Measurements from ENCODE around the gene PTK6.
"Not testable (repeated sequence)": the region's sequence is repeated elsewhere in the genome, so short reads cannot be mapped to it uniquely, and the experiment has no call there.

PTK6 gene

GRCh38 chr20:63519668-63520503 lies 17.3 kb downstream of the PTK6 start:
- no peak for DNase-seq (ENCODE audit: low read depth, low spot score)
- H3K4me3 ChIP-seq (ENCODE audit: low read length): peak overlapping the region; percentile 71

- H3K4me3 ChIP-seq (ENCODE audit: low read length): peak overlapping the region; percentile 71
- no peak for DNase-seq (ENCODE audit: low read depth, low spot score)
Measured at GRCh38 chr20:63518946-63519667, 18.1 kb downstream of the PTK6 start.

GRCh38 chr20:63518351-63518861 lies 18.8 kb downstream of the PTK6 start:
- no peak overlapping the region for H3K4me3 ChIP-seq (ENCODE audit: low read length)
- no peak for DNase-seq (ENCODE audit: low read depth, low spot score)

- DNase-seq (ENCODE audit: low read depth, low spot score): no peak
- H3K4me3 ChIP-seq (ENCODE audit: low read length): no peak overlapping the region
Measured at GRCh38 chr20:63517376-63518309, 19.5 kb downstream of the PTK6 start.

GRCh38 chr20:63514520-63514919 lies 22.7 kb downstream of the PTK6 start:
- DNase-seq (ENCODE audit: low read depth, low spot score); H3K4me3 ChIP-seq (ENCODE audit: low read length): not testable (repeated sequence)

GRCh38 chr20:63513207-63513606 lies 24.0 kb downstream of the PTK6 start:
- H3K4me3 ChIP-seq (ENCODE audit: low read length): no peak overlapping the region
- no peak for DNase-seq (ENCODE audit: low read depth, low spot score)

- no peak overlapping the region for H3K4me3 ChIP-seq (ENCODE audit: low read length)
- no peak for DNase-seq (ENCODE audit: low read depth, low spot score)
Measured at GRCh38 chr20:63509088-63509564, 28.1 kb downstream of the PTK6 start.

- H3K4me3 ChIP-seq (ENCODE audit: low read length): no peak overlapping the region
- DNase-seq (ENCODE audit: low read depth, low spot score): no peak
Measured at GRCh38 chr20:63508072-63508768, 29.0 kb downstream of the PTK6 start.

- no peak for DNase-seq (ENCODE audit: low read depth, low spot score)
- no peak overlapping the region for H3K4me3 ChIP-seq (ENCODE audit: low read length)
Measured at GRCh38 chr20:63507083-63507743, 30.0 kb downstream of the PTK6 start.

GRCh38 chr20:63505723-63506122 lies 31.5 kb downstream of the PTK6 start:
- no peak for DNase-seq (ENCODE audit: low read depth, low spot score)

GRCh38 chr20:63505281-63505680 lies 31.9 kb downstream of the PTK6 start:
- DNase-seq (ENCODE audit: low read depth, low spot score): no peak
- no peak overlapping the region for H3K4me3 ChIP-seq (ENCODE audit: low read length)

More at GRCh38 chr20:63505723-63506122, 31.5 kb downstream of the PTK6 start:
- H3K4me3 ChIP-seq (ENCODE audit: low read length): no peak overlapping the region

GRCh38 chr20:63504642-63505041 lies 32.5 kb downstream of the PTK6 start:
- no peak for DNase-seq (ENCODE audit: low read depth, low spot score)
- H3K4me3 ChIP-seq (ENCODE audit: low read length): no peak overlapping the region

GRCh38 chr20:63503524-63503923 lies 33.7 kb downstream of the PTK6 start:
- no peak overlapping the region for H3K4me3 ChIP-seq (ENCODE audit: low read length)
- no peak for DNase-seq (ENCODE audit: low read depth, low spot score)

- no peak for DNase-seq (ENCODE audit: low read depth, low spot score)
- H3K4me3 ChIP-seq (ENCODE audit: low read length): no peak overlapping the region
Measured at GRCh38 chr20:63502671-63503172, 34.5 kb downstream of the PTK6 start.

- no peak for DNase-seq (ENCODE audit: low read depth, low spot score)
Measured at GRCh38 chr20:63501818-63502670, 35.1 kb downstream of the PTK6 start.

GRCh38 chr20:63500902-63501817 lies 36.0 kb downstream of the PTK6 start:
- no peak for DNase-seq (ENCODE audit: low read depth, low spot score)

More at GRCh38 chr20:63501818-63502670, 35.1 kb downstream of the PTK6 start:
- H3K4me3 ChIP-seq (ENCODE audit: low read length): no peak overlapping the region

More at GRCh38 chr20:63500902-63501817, 36.0 kb downstream of the PTK6 start:
- H3K4me3 ChIP-seq (ENCODE audit: low read length): no peak overlapping the region

All from Jurkat, Clone E6-1 (cell line).